IMR-90 (cell line): ENCODE data around the gene LOXL4. TPM values are rescaled to one million over a fixed set of nuclear protein-coding genes. Genes with fewer than 3 reads are reported as not detected.

ENCODE experiments used
- ATAC-seq: fragments of 200-7000 bp; cut with Tn5 transposase; 2 replicates; pipeline ENCODE4 v1.9.1; 2020; ENCODE audit warnings: low read depth, mild to moderate bottlenecking, moderate library complexity
- BruUV-seq: library from RNA; stranded (reverse); fragments of 400-500 nt; replicated peaks from 2 replicates; lab custom pipeline; 2021; lab: Mats Ljungman, UMichigan
- CTCF ChIA-PET: fragments of 300-600 bp; formaldehyde crosslinking; extraction: SDS; loops from one replicate; lab custom pipeline; 2021; ENCODE audit warnings: antibody characterized with exemption; lab: Yijun Ruan, JAX
- POLR2A ChIA-PET: fragments of 300-600 bp; sonication (Branson Sonifier 250); formaldehyde crosslinking; loops from one replicate; lab custom pipeline; 2022; ENCODE audit warnings: antibody characterized with exemption; ENCODE audit not compliant: unreplicated experiment; lab: Charles Lee
- DNase-seq: peaks from one replicate; pipeline ENCODE4 v3.0.0; 2013
- H2AFZ ChIP-seq: replicated peaks from 2 replicates; pipeline ENCODE3; 2013; ENCODE audit warnings: low read length, mild to moderate bottlenecking; ENCODE audit not compliant: poor library complexity
- H2AK5ac ChIP-seq: 2 replicates; pipeline ENCODE4 v1.6.1; 2013; ENCODE audit warnings: low read depth, low read length, inconsistent platforms
- H2AK9ac ChIP-seq: replicated peaks from 2 replicates; pipeline ENCODE3; 2013; ENCODE audit warnings: mild to moderate bottlenecking, low read depth, low read length, moderate library complexity; ENCODE audit not compliant: poor library complexity
- H2BK120ac ChIP-seq: 2 replicates; pipeline ENCODE4 v1.6.1; 2013; ENCODE audit warnings: low read depth, low read length, inconsistent platforms
- H2BK15ac ChIP-seq: 3 replicates; pipeline ENCODE4 v1.6.1; 2013; ENCODE audit warnings: low read depth, low read length, inconsistent platforms
- H2BK20ac ChIP-seq: 2 replicates; pipeline ENCODE4 v1.6.1; 2013; ENCODE audit warnings: low read depth, mild to moderate bottlenecking, inconsistent platforms, low read length, moderate library complexity
- H2BK5ac ChIP-seq: 2 replicates; pipeline ENCODE4 v1.6.1; 2013; ENCODE audit warnings: mild to moderate bottlenecking, low read depth, low read length, inconsistent platforms; ENCODE audit not compliant: poor library complexity, severe bottlenecking
- H3K14ac ChIP-seq: replicated peaks from 2 replicates; pipeline ENCODE4 v1.6.1; 2013; ENCODE audit warnings: low read depth, low read length, inconsistent platforms
- H3K18ac ChIP-seq: 2 replicates; pipeline ENCODE4 v1.6.1; 2013; ENCODE audit warnings: low read depth, low read length, control low read depth
- H3K23ac ChIP-seq: 2 replicates; pipeline ENCODE4 v1.6.1; 2013; ENCODE audit warnings: low read depth, low read length, inconsistent platforms
- H3K27ac ChIP-seq: 2 replicates; pipeline ENCODE4 v1.5.1; 2013; ENCODE audit warnings: mild to moderate bottlenecking, control low read depth, low read length; ENCODE audit not compliant: insufficient read depth
- H3K27me3 ChIP-seq: 2 replicates; pipeline ENCODE4 v1.6.1; 2013; ENCODE audit warnings: low read length; ENCODE audit not compliant: control insufficient read depth, insufficient read depth
- H3K36me3 ChIP-seq: 2 replicates; pipeline ENCODE4 v1.6.1; 2013; ENCODE audit warnings: low read length, mixed read lengths; ENCODE audit not compliant: control insufficient read depth, insufficient read depth
- H3K4ac ChIP-seq: 2 replicates; pipeline ENCODE4 v1.6.1; 2013; ENCODE audit warnings: low read depth, low read length, inconsistent platforms
- H3K4me1 ChIP-seq: 2 replicates; pipeline ENCODE4 v1.6.1; 2013; ENCODE audit warnings: low read length, mixed read lengths; ENCODE audit not compliant: control insufficient read depth, insufficient read depth
- H3K4me2 ChIP-seq: 2 replicates; pipeline ENCODE4 v1.6.1; 2013; ENCODE audit warnings: low read depth, mild to moderate bottlenecking, control low read depth, low read length, moderate library complexity
- H3K4me3 ChIP-seq: 2 replicates; pipeline ENCODE4 v1.5.1; 2013; ENCODE audit warnings: low read depth, mild to moderate bottlenecking, control low read depth, low read length, moderate library complexity; ENCODE audit not compliant: insufficient read depth
- H3K56ac ChIP-seq: 2 replicates; pipeline ENCODE4 v1.6.1; 2013; ENCODE audit warnings: low read length, inconsistent platforms; ENCODE audit not compliant: insufficient read depth; ENCODE audit errors: extremely low read depth
- H3K79me1 ChIP-seq, 2 experiments: 2 replicates each; pipeline ENCODE4 v1.6.1; 2013; ENCODE audit warnings: low read length in 2 of 2, inconsistent platforms in 1 of 2, low read depth in 1 of 2
- H3K9ac ChIP-seq: 2 replicates; pipeline ENCODE4 v1.6.1; 2013; ENCODE audit warnings: low read depth, low read length, control low read depth
- H3K9me1 ChIP-seq: 2 replicates; pipeline ENCODE4 v1.6.1; 2013; ENCODE audit warnings: low read length, inconsistent platforms; ENCODE audit not compliant: insufficient read depth
- H3K9me3 ChIP-seq: 2 replicates; pipeline ENCODE4 v1.6.1; 2013; ENCODE audit warnings: low read length; ENCODE audit not compliant: control insufficient read depth, insufficient read depth
- H4K20me1 ChIP-seq: 2 replicates; pipeline ENCODE4 v1.6.1; 2013; ENCODE audit warnings: low read length, inconsistent platforms; ENCODE audit not compliant: insufficient read depth
- H4K5ac ChIP-seq: 2 replicates; pipeline ENCODE4 v1.6.1; 2013; ENCODE audit warnings: mild to moderate bottlenecking, low read depth, low read length, control low read depth
- H4K8ac ChIP-seq, 2 experiments: 2 replicates each; pipeline ENCODE4 v1.6.1; 2013; ENCODE audit warnings: low read depth in 2 of 2, low read length in 2 of 2, control low read depth in 1 of 2, inconsistent platforms in 1 of 2
- H4K91ac ChIP-seq: 2 replicates; pipeline ENCODE4 v1.6.1; 2013; ENCODE audit warnings: low read depth, low read length, inconsistent platforms; ENCODE audit not compliant: insufficient read depth
- BHLHE40 ChIP-seq: fragments of 150-350 bp; IDR thresholded peaks from 2 replicates; pipeline ENCODE4 v1.6.1; 2016; ENCODE audit warnings: mild to moderate bottlenecking, low read depth, low read length
- CEBPB ChIP-seq: IDR thresholded peaks from 2 replicates; pipeline ENCODE4 v1.6.1; 2012; ENCODE audit warnings: low read depth, low read length, improper control_type of control experiment
- CHD1 ChIP-seq: IDR thresholded peaks from 2 replicates; pipeline ENCODE4 v1.6.1; 2012; ENCODE audit warnings: low read depth, low read length, improper control_type of control experiment
- ELK1 ChIP-seq: fragments of 150-350 bp; IDR thresholded peaks from 2 replicates; pipeline ENCODE4 v1.6.1; 2016; ENCODE audit warnings: low read depth, mild to moderate bottlenecking, low read length, moderate library complexity, borderline replicate concordance
- FOS ChIP-seq: fragments of 150-350 bp; IDR thresholded peaks from 2 replicates; pipeline ENCODE4 v1.6.1; 2016; ENCODE audit warnings: low read depth, low read length
- MAFK ChIP-seq: IDR thresholded peaks from 2 replicates; pipeline ENCODE4 v1.6.1; 2012; ENCODE audit warnings: low read depth, low read length, improper control_type of control experiment
- MAZ ChIP-seq: IDR thresholded peaks from 2 replicates; pipeline ENCODE4 v1.6.1; 2012; ENCODE audit warnings: low read depth, mild to moderate bottlenecking, low read length, improper control_type of control experiment, moderate library complexity, borderline replicate concordance
- MXI1 ChIP-seq: IDR thresholded peaks from 2 replicates; pipeline ENCODE4 v1.6.1; 2012; ENCODE audit warnings: low read depth, mild to moderate bottlenecking, low read length, moderate library complexity, borderline replicate concordance
- NFE2L2 ChIP-seq: fragments of 150-350 bp; IDR thresholded peaks from 2 replicates; pipeline ENCODE4 v1.6.1; 2016; ENCODE audit warnings: low read depth, mild to moderate bottlenecking, low read length
- POLR2A ChIP-seq: IDR thresholded peaks from 2 replicates; pipeline ENCODE4 v1.6.1; 2012; ENCODE audit warnings: mild to moderate bottlenecking, low read depth, low read length
- RAD21 ChIP-seq: IDR thresholded peaks from 2 replicates; pipeline ENCODE4 v1.6.1; 2012; ENCODE audit warnings: low read length, improper control_type of control experiment
- RCOR1 ChIP-seq: IDR thresholded peaks from 2 replicates; pipeline ENCODE4 v1.6.1; 2012; ENCODE audit warnings: mild to moderate bottlenecking, low read length, improper control_type of control experiment; ENCODE audit not compliant: insufficient replicate concordance
- RFX5 ChIP-seq: IDR thresholded peaks from 2 replicates; pipeline ENCODE4 v1.8.0; 2012; ENCODE audit warnings: low read depth, mild to moderate bottlenecking, low read length, moderate library complexity
- SMC3 ChIP-seq: fragments of 150-350 bp; IDR thresholded peaks from 2 replicates; pipeline ENCODE4 v1.6.1; 2016; ENCODE audit warnings: low read depth, mild to moderate bottlenecking, antibody characterized with exemption, low read length, moderate library complexity
- USF2 ChIP-seq: fragments of 150-350 bp; IDR thresholded peaks from 2 replicates; pipeline ENCODE4 v1.6.1; 2017; ENCODE audit warnings: mild to moderate bottlenecking, antibody characterized with exemption, low read length, low read depth
- WGBS, 2 experiments: methylation state at CpG; one replicate each; pipeline versions ENCODE4 v1.1.5 to v1.1.7; 2013; ENCODE audit warnings: missing lambda C conversion rate in 2 of 2; ENCODE audit not compliant: insufficient read length in 1 of 2; ENCODE audit errors: extremely low coverage in 2 of 2; 5-methylcytosine and 5-hydroxymethylcytosine counted together
- dilution Hi-C: fragments of 300-500 bp; cut with HindIII; formaldehyde crosslinking; loops from one replicate; pipeline ENCODE4 v1.14.3; 2018; ENCODE audit warnings: low sequenced_read_pairs; ENCODE audit not compliant: unreplicated experiment
- in situ Hi-C: fragments of 300-500 bp; cut with MboI; formaldehyde crosslinking; loops from 3 replicates; pipeline ENCODE4 v1.14.3; 2019; ENCODE audit warnings: low sequenced_read_pairs, inconsistent platforms, mixed read lengths
- intact Hi-C: fragments of 100-400 bp; cut with micrococcal nuclease; formaldehyde crosslinking; loops from 2 replicates; pipeline ENCODE4 v1.10.0; 2022
- polyA plus RNA-seq, 3 experiments: library from polyadenylated mRNA; depleted of rRNA; stranded (reverse); fragments of >200 nt; gene quantifications; 2 replicates each; pipeline ENCODE4 v1.2.3, GENCODE V29; 2012; ENCODE audit warnings: low replicate concordance in 1 of 3
- total RNA-seq: library from RNA; depleted of rRNA; stranded (reverse); fragments of >200 nt; gene quantifications from 2 replicates; pipeline ENCODE4 v1.2.3, GENCODE V29; 2012
- TF ChIP-seq, protein P1 (sequence below): conservative IDR thresholded peaks from 2 replicates; pipeline ENCODE4 v1.5.1; 2012; ENCODE audit warnings: mild to moderate bottlenecking, low read depth, low read length, improper control_type of control experiment

LOXL4 gene
- total and polyA plus RNA-seq, 2 of the 4 experiments (the other 2 are of a cell fraction) = 20.8 to 26.7 TPM

DNA sequence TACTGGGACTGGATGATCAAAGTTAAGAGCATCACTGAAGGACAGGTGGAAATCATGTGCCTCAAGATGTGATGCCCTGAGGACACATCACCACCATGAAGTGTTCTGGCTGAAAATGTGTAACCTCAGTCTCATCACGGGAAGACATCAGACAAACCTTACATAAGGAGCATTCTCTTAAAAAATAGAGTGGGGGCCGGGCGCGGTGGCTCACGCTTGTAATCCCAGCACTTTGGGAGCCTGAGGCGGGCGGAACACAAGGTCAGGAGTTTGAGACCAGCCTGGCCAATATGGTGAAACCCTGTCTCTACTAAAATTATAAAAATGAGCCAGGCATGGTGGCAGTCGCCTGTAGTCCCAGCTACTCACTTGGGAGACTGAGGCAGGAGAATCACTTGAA, 65.6 kb downstream of the LOXL4 start:
- no TSS peak for BruUV-seq
- no peak overlapping the region for H3K27ac ChIP-seq
- no peak overlapping the region for H4K91ac ChIP-seq
- H3K4me3 ChIP-seq = no peak overlapping the region
- no peak overlapping the region for H2AFZ ChIP-seq
- no peak overlapping the region for H2AK9ac ChIP-seq
- no peak overlapping the region for H3K23ac ChIP-seq
- in situ Hi-C loops = no loop called here
- no peaks in the 10 kb centered on the region for H3K4me1 ChIP-seq
- no peak for ATAC-seq
- no peak overlapping the region for H2BK5ac ChIP-seq
- no peaks in the 10 kb centered on the region; the same call in 1 of the 2 replicates for H4K20me1 ChIP-seq
- no CpG with 5 or more reads among the region's 8 CpGs for WGBS, 2 experiments
- no peak overlapping the region for H2BK15ac ChIP-seq
- H3K36me3 ChIP-seq = no peaks in the 10 kb centered on the region
- peaks cover 6 to 18% of the 10 kb centered on the region in 2 experiments for H3K79me1 ChIP-seq
- H3K9me1 ChIP-seq = no peaks in the 10 kb centered on the region
- H2AK5ac ChIP-seq = no peak overlapping the region
- no peak overlapping the region for H2BK120ac ChIP-seq
- H3K18ac ChIP-seq = no peak overlapping the region
- no peak overlapping the region for H3K14ac ChIP-seq
- H3K9ac ChIP-seq = no peak overlapping the region
- no peak overlapping the region for H3K4me2 ChIP-seq
- POLR2A ChIA-PET = no interaction called here
- no peak for DNase-seq
- TF ChIP-seq MXI1 = no peak
- TF ChIP-seq RCOR1 = no peak
- TF ChIP-seq FOS = no peak
- no peak for TF ChIP-seq MAFK
- TF ChIP-seq POLR2A = no peak
- no peak for TF ChIP-seq USF2
- no peak for TF ChIP-seq NFE2L2
- no peak for TF ChIP-seq MAZ
- no peak for TF ChIP-seq RFX5
- no peak for TF ChIP-seq ELK1
- TF ChIP-seq CEBPB = no peak
- no peak for TF ChIP-seq SMC3
- TF ChIP-seq, protein P1, sequence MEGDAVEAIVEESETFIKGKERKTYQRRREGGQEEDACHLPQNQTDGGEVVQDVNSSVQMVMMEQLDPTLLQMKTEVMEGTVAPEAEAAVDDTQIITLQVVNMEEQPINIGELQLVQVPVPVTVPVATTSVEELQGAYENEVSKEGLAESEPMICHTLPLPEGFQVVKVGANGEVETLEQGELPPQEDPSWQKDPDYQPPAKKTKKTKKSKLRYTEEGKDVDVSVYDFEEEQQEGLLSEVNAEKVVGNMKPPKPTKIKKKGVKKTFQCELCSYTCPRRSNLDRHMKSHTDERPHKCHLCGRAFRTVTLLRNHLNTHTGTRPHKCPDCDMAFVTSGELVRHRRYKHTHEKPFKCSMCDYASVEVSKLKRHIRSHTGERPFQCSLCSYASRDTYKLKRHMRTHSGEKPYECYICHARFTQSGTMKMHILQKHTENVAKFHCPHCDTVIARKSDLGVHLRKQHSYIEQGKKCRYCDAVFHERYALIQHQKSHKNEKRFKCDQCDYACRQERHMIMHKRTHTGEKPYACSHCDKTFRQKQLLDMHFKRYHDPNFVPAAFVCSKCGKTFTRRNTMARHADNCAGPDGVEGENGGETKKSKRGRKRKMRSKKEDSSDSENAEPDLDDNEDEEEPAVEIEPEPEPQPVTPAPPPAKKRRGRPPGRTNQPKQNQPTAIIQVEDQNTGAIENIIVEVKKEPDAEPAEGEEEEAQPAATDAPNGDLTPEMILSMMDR = no peak
- TF ChIP-seq RAD21 = no peak
- no peak for TF ChIP-seq BHLHE40
- TF ChIP-seq CHD1 = no peak
- no peak overlapping the region for H4K5ac ChIP-seq
- intact Hi-C loops = no loop called here
- H3K9me3 ChIP-seq = no peaks in the 10 kb centered on the region
- no peak overlapping the region for H3K4ac ChIP-seq
- no peak overlapping the region for H4K8ac ChIP-seq
- no peaks in the 10 kb centered on the region for H3K27me3 ChIP-seq
- H3K56ac ChIP-seq = no peak overlapping the region
- dilution Hi-C loops = no loop called here
- CTCF ChIA-PET = no interaction called here
- H2BK20ac ChIP-seq = no peak overlapping the region
